Measurements from ENCODE around the gene SYT5. TPM values are rescaled to one million over a fixed set of nuclear protein-coding genes. Genes with fewer than 3 reads are reported as not detected.
"Not testable (repeated sequence)": the region's sequence is repeated elsewhere in the genome, so short reads cannot be mapped to it uniquely, and the experiment has no call there.

SYT5 gene
- total RNA-seq, 1 donor from 2014 or later, result 0.80 TPM

DNA sequence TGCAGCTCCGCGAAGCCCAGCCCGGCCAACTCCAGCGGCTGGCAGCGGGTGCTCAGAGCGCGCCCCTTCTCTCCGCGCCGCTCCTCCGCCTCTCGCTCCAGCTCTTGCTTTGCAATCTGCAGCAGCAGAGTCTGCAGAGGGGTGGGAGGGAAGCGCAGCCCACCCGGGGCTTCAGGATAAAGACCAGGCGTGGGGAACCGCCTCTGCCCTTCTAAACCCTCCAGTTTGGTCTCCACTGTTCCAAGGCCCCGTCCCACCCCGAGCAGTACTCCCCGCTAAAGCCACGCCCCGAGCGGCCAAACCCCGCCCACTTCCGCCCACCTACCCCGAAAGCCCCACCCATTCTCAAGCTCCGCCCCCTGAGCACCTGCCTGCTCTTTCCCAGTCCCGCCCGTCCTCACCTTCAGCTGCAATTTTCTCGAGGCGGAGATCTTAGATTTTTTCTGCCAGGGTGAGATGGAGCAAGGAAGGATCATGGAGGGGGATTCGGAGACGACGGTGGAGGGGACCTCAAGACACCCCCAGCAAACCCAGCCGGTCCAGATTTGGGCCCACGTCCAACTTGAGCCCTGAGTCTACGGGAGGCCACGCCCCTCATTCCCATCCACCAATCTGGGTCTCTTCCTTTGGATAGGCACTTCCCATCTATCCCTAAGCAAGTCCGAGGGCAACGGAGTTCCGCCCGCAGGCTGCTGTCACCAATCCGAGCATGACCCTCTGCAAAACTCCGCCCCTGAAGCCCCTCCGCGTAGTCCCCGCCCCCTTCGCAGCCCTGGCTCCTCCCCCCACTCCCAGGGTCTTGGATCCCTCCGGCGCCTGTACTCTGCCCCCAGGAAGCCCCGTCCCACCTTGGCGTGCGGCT is 23.7 kb downstream of the SYT5 start:
- Mint-ChIP-seq H3K27ac (ENCODE audit: unreplicated experiment) (no peak overlapping the region), H3K36me3 (ENCODE audit: low read depth) (no peaks in the 10 kb centered on the region), H3K9me3 (ENCODE audit: low read depth) (no peaks in the 10 kb centered on the region), H3K27me3 (ENCODE audit: low read depth) (peaks cover 23% of the 10 kb centered on the region), H3K4me1 (ENCODE audit: low read depth) (peaks cover 14% of the 10 kb centered on the region), H3K4me3 (ENCODE audit: unreplicated experiment) (peak overlapping the region; percentile 63)
- TF ChIP-seq, protein P1, sequence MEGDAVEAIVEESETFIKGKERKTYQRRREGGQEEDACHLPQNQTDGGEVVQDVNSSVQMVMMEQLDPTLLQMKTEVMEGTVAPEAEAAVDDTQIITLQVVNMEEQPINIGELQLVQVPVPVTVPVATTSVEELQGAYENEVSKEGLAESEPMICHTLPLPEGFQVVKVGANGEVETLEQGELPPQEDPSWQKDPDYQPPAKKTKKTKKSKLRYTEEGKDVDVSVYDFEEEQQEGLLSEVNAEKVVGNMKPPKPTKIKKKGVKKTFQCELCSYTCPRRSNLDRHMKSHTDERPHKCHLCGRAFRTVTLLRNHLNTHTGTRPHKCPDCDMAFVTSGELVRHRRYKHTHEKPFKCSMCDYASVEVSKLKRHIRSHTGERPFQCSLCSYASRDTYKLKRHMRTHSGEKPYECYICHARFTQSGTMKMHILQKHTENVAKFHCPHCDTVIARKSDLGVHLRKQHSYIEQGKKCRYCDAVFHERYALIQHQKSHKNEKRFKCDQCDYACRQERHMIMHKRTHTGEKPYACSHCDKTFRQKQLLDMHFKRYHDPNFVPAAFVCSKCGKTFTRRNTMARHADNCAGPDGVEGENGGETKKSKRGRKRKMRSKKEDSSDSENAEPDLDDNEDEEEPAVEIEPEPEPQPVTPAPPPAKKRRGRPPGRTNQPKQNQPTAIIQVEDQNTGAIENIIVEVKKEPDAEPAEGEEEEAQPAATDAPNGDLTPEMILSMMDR (IDR thresholded peaks at IDR 0.05), result no peak
- DNase-seq (ENCODE audit: low spot score), result no peak

DNA sequence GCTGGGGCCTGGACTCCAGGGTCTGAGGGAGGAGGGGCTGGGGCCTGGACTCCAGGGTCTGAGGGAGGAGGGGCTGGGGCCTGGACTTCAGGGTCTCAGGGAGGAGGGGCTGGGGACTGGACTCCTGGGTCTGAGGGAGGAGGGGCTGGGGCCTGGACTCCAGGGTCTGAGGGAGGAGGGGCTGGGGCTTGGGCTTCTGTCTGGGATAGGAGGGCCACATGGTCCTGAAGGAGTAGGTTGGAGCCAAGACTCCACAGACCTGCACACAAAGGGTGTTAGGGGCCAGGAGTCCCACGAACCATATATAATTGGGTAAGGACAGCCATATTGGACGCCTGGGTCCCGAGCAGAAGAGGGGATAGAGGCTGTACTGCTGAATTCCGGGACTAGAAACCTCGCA is 24.3 kb downstream of the SYT5 start:
- H3K4me1 Mint-ChIP-seq (ENCODE audit: low read depth), result peaks cover 14% of the 10 kb centered on the region
- not testable (repeated sequence) for H3K36me3 Mint-ChIP-seq (ENCODE audit: low read depth); H3K27ac Mint-ChIP-seq (ENCODE audit: unreplicated experiment); H3K9me3 Mint-ChIP-seq (ENCODE audit: low read depth); H3K4me3 Mint-ChIP-seq (ENCODE audit: unreplicated experiment); DNase-seq (ENCODE audit: low spot score)
- peaks cover 23% of the 10 kb centered on the region for H3K27me3 Mint-ChIP-seq (ENCODE audit: low read depth)

DNA sequence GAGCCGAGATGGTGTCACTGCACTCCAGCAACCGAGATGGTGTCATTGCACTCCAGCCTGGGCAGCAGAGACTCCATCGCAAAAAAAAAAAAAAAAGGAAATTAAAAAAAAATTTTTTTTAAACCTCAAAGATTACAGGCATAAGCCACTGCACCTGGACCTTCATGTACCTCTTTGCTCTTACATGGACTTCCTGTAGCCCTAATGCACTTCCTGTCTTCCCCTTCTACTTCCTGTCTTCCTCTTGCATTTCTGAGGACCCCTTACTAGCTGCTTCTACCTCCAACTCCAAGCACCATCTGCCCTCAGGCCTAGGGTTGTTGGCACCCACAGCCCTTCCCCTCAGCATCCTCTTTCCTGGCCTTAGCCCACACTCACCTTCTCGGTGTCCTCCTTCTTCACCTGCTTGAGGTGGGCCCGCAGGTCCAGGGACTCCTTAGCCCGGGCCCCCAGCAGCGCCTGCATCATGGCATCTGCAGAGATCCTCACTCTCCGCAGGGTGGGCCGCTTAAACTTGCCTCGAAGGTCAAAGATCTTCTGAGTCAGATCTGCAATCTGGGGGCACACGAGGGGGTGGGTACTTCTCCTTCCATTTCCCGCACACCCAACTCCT is 26.3 kb downstream of the SYT5 start:
- H3K27ac Mint-ChIP-seq (ENCODE audit: unreplicated experiment), result no peak overlapping the region
- H3K4me1 Mint-ChIP-seq (ENCODE audit: low read depth), result peaks cover 7% of the 10 kb centered on the region
- DNase-seq (ENCODE audit: low spot score), result no peak
- peaks cover 35% of the 10 kb centered on the region for H3K27me3 Mint-ChIP-seq (ENCODE audit: low read depth)
- no peaks in the 10 kb centered on the region for H3K36me3 Mint-ChIP-seq (ENCODE audit: low read depth)
- TF ChIP-seq, protein P1 (IDR thresholded peaks at IDR 0.05), result no peak
- no peaks in the 10 kb centered on the region for H3K9me3 Mint-ChIP-seq (ENCODE audit: low read depth)
- no peak overlapping the region for H3K4me3 Mint-ChIP-seq (ENCODE audit: unreplicated experiment)

DNA sequence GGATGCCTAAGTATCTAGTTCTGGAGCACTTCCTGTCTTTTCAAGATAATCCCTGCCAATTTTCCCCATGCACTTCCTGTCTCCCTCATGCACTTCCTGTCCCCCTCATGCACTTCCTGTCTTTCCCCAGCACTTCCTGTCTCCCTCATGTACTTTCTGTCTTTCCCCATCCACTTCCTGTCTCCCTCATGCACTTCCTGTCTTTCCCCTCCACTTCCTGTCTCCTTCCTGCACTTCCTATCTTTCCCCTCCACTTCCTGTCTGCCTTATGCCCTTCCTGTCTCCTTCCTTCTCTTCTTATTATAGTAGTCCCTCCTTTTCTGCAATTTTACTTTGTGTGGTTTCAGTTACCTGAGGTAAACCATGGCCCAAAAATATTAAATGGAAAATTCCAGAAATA is 28.1 kb downstream of the SYT5 start:
- Mint-ChIP-seq H3K4me3 (ENCODE audit: unreplicated experiment) (no peak overlapping the region), H3K36me3 (ENCODE audit: low read depth) (no peaks in the 10 kb centered on the region), H3K4me1 (ENCODE audit: low read depth) (peaks cover 6% of the 10 kb centered on the region), H3K27ac (ENCODE audit: unreplicated experiment) (no peak overlapping the region), H3K9me3 (ENCODE audit: low read depth) (no peaks in the 10 kb centered on the region), H3K27me3 (ENCODE audit: low read depth) (peaks cover 39% of the 10 kb centered on the region)
- TF ChIP-seq, protein P1 (IDR thresholded peaks at IDR 0.05), result no peak
- DNase-seq (ENCODE audit: low spot score), result no peak

DNA sequence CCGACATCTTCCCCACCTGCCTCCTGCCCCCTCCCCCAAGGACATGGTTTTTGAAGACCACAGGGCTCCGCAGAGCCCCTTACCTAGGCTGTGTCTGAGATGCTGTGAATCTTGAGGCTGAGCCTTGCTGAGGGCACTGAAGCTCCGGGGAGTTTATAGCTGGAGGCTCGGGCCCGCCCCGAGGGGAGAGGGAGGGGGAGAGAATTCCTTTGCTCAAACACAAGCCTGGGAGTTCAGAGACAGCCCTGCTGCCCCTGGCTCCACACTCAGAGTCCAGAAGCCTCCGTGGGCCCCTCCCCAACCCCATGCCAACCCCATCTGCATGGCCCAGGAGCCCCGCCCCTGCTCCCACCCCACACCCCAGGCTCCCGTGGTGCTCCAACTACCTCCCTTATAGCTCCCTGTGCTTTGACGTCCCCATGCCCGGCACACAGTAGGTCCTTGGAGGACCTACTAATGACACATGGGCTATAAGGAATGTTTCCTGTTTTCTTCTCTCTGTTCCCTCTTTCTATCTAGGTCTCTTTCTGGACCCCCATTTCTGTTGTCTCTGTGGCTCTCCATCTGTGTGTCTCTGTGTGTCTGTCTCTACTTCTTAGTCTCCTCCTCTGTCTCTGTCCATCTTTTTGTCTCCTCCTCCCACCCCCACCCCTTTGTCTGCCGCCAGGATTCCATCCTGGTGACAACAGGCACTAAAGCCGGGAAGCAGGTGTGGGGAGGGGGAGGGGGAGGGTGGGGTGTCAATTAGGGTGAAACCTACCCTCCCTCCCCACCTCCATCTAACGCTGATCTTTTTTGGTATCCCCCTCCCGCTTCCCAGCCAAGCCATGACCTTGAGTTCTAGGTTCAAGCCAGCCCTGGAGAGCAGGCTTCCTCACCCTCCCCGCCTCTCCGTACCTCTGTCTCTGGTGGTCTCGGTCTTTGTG is 30.7 kb downstream of the SYT5 start, which contains the start of gene TNNT1:
Gene TNNT1, minus strand, starts transcription at position 129 of the 926 bp plus-strand sequence. CDS start 2,049 bp downstream, outside the sequence.
- Mint-ChIP-seq H3K27me3 (ENCODE audit: low read depth) (peaks cover 42% of the 10 kb centered on the region), H3K36me3 (ENCODE audit: low read depth) (no peaks in the 10 kb centered on the region), H3K4me1 (ENCODE audit: low read depth) (no peaks in the 10 kb centered on the region), H3K4me3 (ENCODE audit: unreplicated experiment) (no peak within 1 kb of the TSS), H3K9me3 (ENCODE audit: low read depth) (no peaks in the 10 kb centered on the region), H3K27ac (ENCODE audit: unreplicated experiment) (no peak within 1 kb of the TSS)
- TF ChIP-seq, protein P1 (IDR thresholded peaks at IDR 0.05), result no peak
- DNase-seq (ENCODE audit: low spot score), result no peak
